GM10248 (cell line): ENCODE results near the gene IRX4.

ENCODE experiments used
- CTCF ChIA-PET: fragments of 300-600 bp; sonication (Branson Sonifier 250); formaldehyde crosslinking; extraction: SDS; loops from one replicate; lab custom pipeline; 2021; ENCODE audit warnings: antibody characterized with exemption; lab: Yijun Ruan, JAX
- POLR2A ChIA-PET: fragments of 350-650 bp; sonication (Branson Sonifier 250); formaldehyde crosslinking; extraction: SDS; loops from one replicate; lab custom pipeline; 2020; ENCODE audit warnings: antibody characterized with exemption; lab: Yijun Ruan, JAX
- DNase-seq: peaks from one replicate; pipeline ENCODE4 v3.0.0; 2012; ENCODE audit errors: extremely low spot score
- CTCF ChIP-seq: IDR thresholded peaks from 2 replicates; pipeline ENCODE4 v1.5.1; 2012; ENCODE audit warnings: mild to moderate bottlenecking, low read depth; ENCODE audit errors: extremely low read depth, missing control alignments, control extremely low read depth

Gene IRX4

DNA sequence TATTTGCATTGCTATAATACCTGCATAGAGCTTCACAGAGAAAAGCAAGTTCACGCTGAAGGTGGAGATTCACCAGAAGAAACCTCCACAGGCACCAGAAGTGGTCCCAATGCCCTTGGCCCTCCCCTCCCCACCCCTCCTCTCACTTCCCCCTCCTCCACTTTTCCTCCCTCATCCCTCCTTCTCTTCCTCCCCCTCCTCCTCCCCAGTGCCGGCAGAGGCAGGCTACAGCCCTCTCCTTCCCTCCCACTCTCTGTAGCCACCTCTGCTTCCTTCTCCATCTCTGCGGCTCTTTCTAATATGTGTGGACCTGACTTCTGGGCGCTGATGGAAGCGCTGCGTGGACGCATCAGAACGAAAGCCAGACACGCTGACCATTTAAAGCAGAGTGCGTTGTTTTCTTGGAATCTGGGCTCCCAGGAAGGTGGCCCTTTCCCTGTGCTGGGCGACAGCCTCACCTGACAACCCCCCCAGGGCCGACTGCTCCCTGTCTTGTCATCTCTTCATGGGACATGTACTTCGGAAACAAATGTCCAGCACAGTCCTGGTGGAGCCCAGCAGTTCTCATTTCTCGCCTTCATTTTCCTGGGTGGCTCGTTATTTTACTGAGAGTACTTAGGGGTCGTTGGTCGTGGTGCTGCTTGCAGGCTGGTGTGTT lies 52.0 kb downstream of the IRX4 start:
- POLR2A ChIA-PET = no interaction called here
- no peak for DNase-seq
- CTCF ChIA-PET = no interaction called here
- TF ChIP-seq CTCF = no peak

DNA sequence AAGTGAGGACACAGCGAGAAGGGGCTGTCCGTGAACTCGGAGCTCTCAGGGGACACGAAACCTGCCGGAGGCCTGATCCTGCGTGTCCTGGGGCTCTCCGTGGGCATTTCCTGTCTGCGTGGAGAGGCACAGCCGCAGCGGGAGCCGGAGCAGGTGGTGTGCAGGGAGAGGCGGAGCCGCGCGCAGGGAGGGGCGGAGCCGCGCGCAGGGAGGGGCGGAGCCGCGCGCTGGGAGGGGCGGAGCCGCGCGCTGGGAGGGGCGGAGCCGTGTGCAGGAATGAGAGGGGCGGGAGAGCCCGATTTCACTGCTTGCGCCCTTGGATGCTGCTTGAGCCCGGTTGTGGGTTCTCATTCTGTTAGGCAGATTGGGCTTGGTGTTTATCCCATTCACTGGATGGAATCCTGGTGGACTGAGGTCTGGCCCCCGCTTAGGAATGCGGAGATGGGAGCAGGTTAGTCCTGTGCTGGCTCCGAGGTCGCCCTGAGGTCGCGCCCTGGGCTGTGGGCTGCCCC lies 54.8 kb downstream of the IRX4 start:
- DNase-seq = no peak
- ChIA-PET CTCF (no interaction called here), POLR2A (no interaction called here)
- TF ChIP-seq CTCF = no peak
